ENCODE measurements around the gene MAPRE2.

MAPRE2 gene

DNA sequence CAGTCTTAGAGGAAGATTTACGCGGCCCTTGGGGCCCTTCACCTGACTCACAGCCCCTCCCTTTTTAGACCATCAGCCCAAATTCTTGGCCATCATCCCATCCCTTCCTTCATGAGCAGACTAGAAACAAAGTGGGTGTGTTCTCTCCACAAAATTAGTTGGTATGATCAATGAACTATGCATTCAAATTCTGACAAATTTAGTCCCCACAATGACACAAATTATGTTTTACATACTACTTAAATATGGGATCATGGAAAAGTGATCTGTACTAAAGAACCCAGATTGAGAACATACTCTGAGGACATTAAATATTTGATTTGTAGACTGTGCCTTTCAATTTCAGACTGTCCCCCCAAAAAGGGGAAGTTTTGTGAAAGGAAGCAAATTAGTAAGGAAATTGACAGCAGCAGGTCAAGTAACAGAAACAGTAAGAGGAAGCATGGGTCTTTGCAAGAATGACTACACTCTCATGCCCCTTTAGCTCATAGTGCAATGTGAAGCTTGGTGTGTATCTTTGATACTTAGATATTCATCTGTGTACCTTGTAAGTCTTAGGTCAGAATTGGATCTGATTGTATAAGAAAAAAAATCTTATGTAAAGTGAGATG is 2.2 kb upstream of the MAPRE2 start:
- no peak for DNase-seq

GRCh38 chr18:35040638-35040987 is 600 bp upstream of the MAPRE2 start:
- no peak for DNase-seq

- DNase-seq = peak; percentile 82
These were observed 688 bp downstream of the MAPRE2 start for GRCh38 chr18:35041815-35042387.

DNA sequence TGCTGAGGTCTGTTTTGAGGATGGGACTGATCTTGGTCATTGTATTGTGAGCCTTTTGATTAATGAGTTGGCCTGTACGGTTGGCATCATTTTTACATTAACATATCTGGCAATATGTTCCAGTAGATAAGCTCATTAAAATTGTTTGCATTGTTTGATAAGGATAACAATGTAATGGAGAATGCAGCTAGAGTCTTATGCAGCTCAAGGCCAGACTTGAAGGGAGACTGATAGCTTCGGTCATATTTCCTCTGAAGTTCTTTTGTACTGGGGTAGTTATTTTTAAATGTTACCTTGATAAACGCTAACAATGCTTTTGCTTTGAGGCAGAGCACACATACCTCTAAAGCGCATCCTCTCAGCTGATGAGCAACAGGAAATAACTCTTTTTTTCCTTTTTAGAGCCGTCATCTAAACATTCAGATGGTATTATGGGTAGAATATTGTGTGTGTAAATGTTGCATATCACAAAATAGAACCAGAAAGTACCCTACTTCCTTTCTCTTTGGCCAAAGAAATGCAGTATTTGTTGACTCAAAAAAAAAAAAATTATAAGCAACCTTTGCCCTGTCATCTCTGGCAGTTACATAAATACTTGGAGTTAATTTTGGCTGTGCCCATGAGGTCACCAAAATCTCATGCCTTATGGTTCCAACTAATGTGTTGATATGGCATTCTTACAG is 1.3 kb downstream of the MAPRE2 start:
- no peak for DNase-seq

DNA sequence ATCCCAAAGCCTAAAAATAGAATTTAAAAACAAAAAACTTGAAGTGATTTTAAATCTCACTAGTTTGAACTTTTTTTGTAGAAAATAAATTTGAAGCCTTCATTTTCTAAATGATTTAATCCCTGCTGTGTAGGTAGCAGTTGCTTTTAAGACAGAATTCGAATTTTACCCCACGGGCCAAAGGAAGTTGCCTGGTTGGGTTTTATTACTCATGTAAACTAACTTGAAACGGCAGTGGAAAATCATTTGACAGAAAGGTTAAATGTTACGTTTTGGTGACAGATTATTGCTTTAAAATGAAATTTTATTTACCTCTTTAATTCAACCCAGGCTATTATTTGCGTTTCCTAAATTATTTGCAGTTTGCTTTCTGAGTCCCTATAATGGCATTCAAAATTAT is 2.0 kb downstream of the MAPRE2 start:
- DNase-seq = no peak

- DNase-seq = no peak
These were observed 3.9 kb downstream of the MAPRE2 start for GRCh38 chr18:35045121-35045520.

GRCh38 chr18:35045806-35046205 is 4.6 kb downstream of the MAPRE2 start:
- no peak for DNase-seq

DNA sequence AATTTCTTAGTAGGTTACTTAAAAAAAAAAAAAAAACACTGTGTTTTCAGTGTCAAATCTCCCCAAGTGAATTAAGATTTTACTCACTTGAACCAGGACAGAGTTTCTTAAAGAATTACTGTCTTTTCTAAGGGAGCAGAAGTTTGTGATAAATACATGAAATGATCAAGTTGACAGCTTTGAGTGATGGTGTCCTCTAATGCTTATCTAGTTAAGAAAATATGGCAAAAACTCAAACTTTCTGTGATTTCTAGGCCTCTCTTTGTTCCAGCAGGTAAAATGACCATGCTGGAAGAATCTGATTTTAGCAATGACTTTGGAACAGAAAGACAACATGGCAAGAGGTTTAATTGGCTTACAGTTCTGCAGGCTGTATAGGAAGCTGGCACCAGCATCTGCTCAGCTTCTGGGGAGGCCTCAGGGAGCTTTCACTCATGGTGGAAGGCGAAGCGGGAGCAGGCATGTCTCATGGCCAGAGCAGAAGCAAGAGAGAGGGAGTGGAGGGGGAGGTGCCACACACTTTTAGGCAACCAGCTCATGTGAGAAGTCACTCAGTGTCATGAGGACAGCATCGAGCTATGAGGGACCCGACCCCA is 6.6 kb downstream of the MAPRE2 start:
- no peak for DNase-seq

DNA sequence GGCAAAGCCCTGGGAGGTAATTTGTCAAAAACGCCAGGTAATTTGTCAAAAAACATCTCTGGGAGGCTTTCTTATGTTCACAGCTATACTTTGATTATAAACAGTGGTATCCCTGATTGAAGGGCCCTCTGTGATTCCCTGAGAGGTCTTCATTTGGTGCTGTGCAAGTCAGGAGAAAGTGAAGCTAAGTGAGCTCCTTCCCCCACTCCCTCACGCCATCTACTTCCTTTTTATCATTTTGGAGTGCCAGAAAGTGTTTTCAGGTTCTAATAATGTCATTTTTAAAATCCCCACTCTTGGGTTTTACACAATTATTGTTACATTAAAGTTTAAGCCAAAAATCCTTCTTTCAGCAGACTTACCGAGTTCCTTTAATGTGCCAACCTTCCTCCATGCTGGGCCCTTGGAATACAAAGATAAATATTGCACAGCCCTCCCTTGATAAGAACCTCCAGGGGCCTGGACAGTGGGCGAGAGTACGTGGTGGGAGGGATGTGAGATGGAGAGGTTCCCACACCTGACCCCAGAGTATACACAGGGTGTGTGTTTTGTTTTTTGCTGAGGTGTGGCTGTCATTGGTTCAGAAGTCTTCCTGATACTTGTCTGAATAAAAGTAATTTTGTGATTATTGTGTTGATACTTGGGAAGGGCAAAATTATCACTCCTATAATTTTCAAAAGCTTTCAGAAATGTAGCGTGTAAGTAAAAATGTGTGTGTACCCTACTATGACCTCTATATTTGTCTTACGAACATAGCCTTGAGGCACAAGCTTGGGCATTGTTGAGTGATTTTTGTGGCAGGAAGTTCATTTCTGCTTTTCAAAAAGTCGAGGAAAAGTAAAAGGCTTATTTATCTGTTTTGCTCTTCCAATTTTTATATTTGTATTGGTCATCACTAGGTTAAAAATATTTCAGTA is 8.2 kb downstream of the MAPRE2 start:
- DNase-seq = no peak

- DNase-seq = no peak
These were observed 8.9 kb downstream of the MAPRE2 start for GRCh38 chr18:35050028-35050546.

DNA sequence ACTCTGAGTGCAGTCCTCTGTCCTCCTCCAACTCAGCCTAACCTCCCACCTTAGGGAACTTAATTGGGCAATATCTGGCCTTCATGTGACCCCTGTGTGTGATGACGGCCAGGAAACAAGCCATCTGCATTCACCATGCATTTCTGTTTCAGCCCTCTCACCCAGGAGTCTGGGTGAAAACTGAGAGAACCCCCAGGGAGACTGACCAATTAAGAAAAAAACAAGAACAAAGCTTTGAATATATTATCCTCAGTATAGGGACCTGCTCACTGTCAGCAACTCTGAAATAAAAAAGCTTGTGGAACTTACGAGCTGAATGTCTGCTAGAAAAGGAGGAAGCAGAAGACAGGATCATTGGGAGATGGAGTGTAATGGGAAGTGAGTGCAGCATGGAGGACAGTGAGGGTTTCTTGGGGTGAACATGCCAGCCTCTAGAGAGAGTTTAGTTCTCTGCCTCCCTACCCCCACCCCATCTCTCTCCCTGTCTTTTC is 9.5 kb downstream of the MAPRE2 start:
- DNase-seq = peak; percentile 52

DNA sequence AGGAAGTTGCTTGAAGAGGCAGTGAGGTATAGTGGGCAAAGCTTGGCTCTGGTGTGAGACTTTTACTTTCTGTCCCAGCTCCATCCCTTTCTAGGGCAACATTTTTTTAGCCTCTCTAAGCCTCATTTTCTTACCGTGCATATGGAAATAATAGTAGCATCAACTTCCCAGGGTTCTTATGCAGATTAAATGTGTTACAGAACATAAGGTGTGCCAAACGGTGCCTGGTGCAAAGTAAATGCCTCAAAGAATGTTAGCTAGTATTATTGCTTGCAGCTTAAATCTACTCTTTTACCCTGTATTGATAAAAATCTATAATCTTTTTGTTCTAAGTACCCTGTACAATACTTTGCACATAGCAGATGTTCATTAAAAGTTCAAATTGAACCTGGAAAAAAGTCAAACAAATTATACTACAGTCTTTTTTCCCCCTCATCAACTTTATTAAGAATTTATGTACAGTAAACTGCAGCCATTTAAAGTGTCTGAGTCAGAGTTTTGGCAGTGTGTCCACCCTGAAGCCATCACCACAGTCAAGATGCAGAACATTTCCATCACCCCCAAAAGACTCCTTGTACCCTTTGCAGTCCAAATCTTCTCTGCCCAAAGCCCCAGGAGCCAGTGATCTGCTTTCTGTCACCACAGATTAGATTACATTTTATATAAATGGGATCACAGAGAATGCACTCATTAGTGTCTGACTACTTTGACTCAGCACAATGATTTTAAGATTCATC is 10.6 kb downstream of the MAPRE2 start:
- DNase-seq = no peak

DNA sequence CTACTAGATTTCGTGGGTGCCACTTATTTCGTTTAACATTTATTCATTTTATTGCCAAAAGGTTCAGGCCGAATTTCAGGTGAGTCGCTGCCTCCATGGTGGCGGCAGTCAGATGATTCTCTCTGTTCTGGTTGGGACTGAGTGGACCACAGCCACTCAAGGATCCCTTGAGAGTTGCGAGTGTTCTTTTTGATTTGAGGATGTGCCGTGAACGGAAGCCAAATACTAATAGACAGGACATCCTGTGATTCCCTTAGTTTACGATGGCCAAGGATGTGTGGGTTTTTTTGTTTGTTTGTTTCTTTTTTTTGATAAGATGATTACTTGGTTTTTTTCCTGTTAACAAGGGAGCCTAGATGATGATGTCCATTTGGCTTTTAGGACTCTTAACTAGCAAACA is 13.2 kb downstream of the MAPRE2 start:
- DNase-seq = no peak

DNA sequence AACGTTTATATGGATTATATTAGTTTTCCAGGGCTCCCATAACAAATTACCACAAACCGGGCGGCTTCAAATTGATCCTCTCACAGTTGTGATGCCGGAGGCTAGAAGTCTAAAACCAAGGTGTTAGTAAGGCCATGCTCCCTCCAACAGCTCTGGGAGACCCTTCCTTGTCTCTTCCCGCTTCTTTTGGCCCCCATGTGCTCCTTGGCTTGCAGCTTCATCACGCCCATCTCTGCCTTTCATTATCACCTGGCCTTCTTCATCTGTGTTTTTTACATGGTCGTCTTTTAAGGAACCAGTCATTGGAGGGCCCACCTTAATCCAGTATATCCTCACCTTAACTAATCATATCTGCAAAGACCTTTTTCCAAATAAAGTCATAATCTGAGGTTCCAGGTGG is 13.9 kb downstream of the MAPRE2 start:
- no peak for DNase-seq

- DNase-seq = no peak
These were observed 14.5 kb downstream of the MAPRE2 start for GRCh38 chr18:35055726-35056125.

GRCh38 chr18:35059280-35059927 is 18.2 kb downstream of the MAPRE2 start:
- no peak for DNase-seq

DNA sequence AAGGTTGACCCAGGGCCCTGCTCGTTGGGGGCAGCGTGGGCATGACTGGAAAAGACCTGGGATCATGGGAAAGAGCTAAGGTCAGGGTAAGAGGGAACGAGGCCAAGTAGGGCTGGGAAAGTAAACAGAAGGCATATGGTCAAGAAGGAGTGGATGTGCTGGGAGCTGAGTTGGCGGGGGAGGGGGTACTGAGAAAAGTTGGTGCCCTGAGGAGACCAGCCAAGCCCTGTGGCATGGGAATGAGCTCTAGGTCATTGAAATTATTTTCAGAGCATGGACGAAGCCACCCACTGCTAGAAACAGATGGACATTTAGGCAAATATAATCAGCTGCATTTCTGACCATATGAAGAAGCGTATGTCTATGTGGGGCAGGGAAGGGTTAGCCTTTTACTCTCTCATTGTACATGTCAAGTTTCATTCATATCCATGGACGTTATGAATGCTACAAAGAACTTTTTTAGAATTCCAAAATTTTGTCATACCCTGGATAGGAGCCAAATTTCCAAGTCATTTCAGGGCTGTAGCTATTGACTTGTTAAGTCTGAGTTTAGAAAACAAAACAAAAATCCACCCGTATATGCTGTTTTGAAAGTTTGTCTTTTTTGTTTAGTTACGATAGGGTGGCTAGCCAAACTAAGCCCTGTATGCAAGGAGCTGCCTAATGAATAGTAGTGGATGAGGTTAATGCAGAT is 19.1 kb downstream of the MAPRE2 start:
- DNase-seq = peak; percentile 39

- no peak for DNase-seq
These were observed 20.1 kb downstream of the MAPRE2 start for GRCh38 chr18:35061336-35061735.

DNA sequence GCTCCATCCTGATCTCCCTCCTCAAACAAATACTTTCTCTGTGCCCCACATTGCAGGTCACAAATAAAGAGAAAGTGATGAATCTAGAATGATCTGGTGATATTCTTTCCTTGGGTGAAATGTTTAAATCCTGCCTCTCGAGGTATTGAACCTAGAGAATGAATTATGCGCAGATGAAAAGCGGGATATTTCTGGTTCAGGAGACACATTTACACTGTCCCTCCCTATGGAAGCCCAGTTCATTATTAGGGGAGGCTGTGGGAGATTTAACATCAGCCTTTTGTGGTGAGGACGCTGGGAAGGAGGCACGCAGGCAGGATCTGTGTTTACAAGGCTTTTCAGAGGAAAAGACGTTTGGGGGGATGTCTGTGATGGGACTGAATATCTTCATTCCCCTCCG is 20.6 kb downstream of the MAPRE2 start:
- peak; percentile 36 for DNase-seq

- DNase-seq = no peak
These were observed 21.2 kb downstream of the MAPRE2 start for GRCh38 chr18:35062408-35062807.

Measured in retina (tissue), 1 donor.